ENCODE measurements around the gene SH3RF3.
A peak's percentile ranks its signal among the peaks of the same experiment; 100 is the strongest.

The SH3RF3 gene

GRCh38 chr2:109448946-109449788 lies 320.2 kb downstream of the SH3RF3 start:
- peak overlapping the region; percentile 15 for H2BK15ac ChIP-seq (ENCODE audit: low read depth, poor library complexity, severe bottlenecking)
- no peak overlapping the region for H3K14ac ChIP-seq (ENCODE audit: low read length in 2 of 2)
- peak overlapping the region; percentile 4 for H4K91ac ChIP-seq (ENCODE audit: low read length)
- H3K36me3 ChIP-seq (ENCODE audit: control insufficient read depth in 1 of 2, insufficient read depth in 2 of 2, low read depth in 1 of 2, low read length in 2 of 2), result peaks cover 8 to 18% of the 10 kb centered on the region in 2 experiments
- H3K18ac ChIP-seq (ENCODE audit: low read depth in 1 of 2, low read length in 2 of 2), result no peak overlapping the region
- WGBS, result 95% methylated on average over 20 of the region's 20 CpGs
- no peak overlapping the region for H2AFZ ChIP-seq (ENCODE audit: low read depth, low read length)
- H3K9ac ChIP-seq (ENCODE audit: low read length), result no peak overlapping the region
- no peak for DNase-seq
- H3K4ac ChIP-seq (ENCODE audit: low read depth in 1 of 2, low read length in 2 of 2), result no peak overlapping the region
- H2BK12ac ChIP-seq (ENCODE audit: low read length in 2 of 2), result no peak overlapping the region
- H3K4me3 ChIP-seq (ENCODE audit: insufficient read depth in 1 of 2, low read depth in 1 of 2, low read length in 2 of 2), result no peak overlapping the region
- H3K4me1 ChIP-seq (ENCODE audit: control insufficient read depth, insufficient read depth, low read depth, low read length), result peaks cover 34% of the 10 kb centered on the region
- peak overlapping the region; percentile 22 for H4K8ac ChIP-seq (ENCODE audit: low read length)
- H3K27ac ChIP-seq (ENCODE audit: low read length, poor library complexity, severe bottlenecking), result no peak overlapping the region
- H3K79me1 ChIP-seq (replicated peaks; ENCODE audit: low read length, poor library complexity, severe bottlenecking), result no peaks in the 10 kb centered on the region
- H2BK120ac ChIP-seq (ENCODE audit: low read depth, low read length), result no peak overlapping the region
- H3K9me3 ChIP-seq (ENCODE audit: control insufficient read depth, low read length), result peaks cover 17% of the 10 kb centered on the region
- H2AK5ac ChIP-seq (ENCODE audit: low read length, severe bottlenecking), result peak overlapping the region; percentile 89
- H3K23ac ChIP-seq (ENCODE audit: low read length in 2 of 2), result no peak overlapping the region
- H3K4me2 ChIP-seq (ENCODE audit: low read length, poor library complexity, severe bottlenecking), result no peak overlapping the region
- no peaks in the 10 kb centered on the region for H3K27me3 ChIP-seq (ENCODE audit: control insufficient read depth in 1 of 2, insufficient read depth in 1 of 2, low read length in 2 of 2)
- H2BK5ac ChIP-seq (ENCODE audit: low read depth, low read length, poor library complexity, severe bottlenecking), result no peak overlapping the region

DNA sequence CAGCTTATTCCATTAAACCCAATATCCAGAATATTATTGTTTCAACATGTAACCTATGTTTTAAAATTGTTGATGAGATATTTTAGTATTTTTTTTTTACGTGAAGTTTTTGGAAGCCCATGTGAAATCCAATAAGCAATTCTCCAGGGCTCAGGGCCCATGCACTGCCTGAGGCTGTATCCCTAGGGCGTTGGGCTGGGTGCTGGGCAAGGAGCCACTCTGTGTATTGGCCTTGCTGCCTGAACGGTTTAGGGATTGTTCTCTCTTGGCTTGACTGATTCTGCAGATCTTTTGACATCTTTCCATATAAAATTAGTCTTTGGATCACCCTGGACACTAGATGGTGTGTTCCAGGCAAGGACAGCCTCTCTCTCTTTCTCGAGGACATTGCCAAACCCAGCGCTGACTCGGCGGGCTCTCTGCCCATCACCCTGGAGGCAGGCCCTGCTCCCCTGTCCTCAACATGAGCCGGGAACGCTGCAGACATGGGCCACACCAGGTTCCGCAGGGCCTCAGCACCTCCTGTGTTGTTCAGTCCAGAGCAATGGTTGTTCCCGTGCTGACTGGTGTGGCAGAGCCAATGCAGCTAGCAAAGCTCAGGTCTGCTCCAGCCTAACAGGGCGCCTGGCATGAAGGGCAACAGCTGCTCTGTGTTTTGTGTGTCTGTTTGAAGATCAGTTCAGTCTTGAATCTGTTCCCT lies 321.7 kb downstream of the SH3RF3 start:
- Histone ChIP-seq H3K27ac (ENCODE audit: low read length, poor library complexity, severe bottlenecking) (no peak overlapping the region), H3K4me2 (ENCODE audit: low read length, poor library complexity, severe bottlenecking) (no peak overlapping the region), H3K23ac (ENCODE audit: low read length in 2 of 2) (no peak overlapping the region)

GRCh38 chr2:109451671-109452070 lies 322.7 kb downstream of the SH3RF3 start:
- no peak overlapping the region for H4K8ac ChIP-seq (ENCODE audit: low read length)

More for the DNA sequence above, 321.7 kb downstream of the SH3RF3 start:
- H3K79me1 ChIP-seq (replicated peaks; ENCODE audit: low read length, poor library complexity, severe bottlenecking), result peaks cover 2% of the 10 kb centered on the region
- peaks cover 11 to 24% of the 10 kb centered on the region in 2 experiments for H3K36me3 ChIP-seq (ENCODE audit: control insufficient read depth in 1 of 2, insufficient read depth in 2 of 2, low read depth in 1 of 2, low read length in 2 of 2)
- H3K18ac ChIP-seq (ENCODE audit: low read depth in 1 of 2, low read length in 2 of 2), result no peak overlapping the region
- H2BK120ac ChIP-seq (ENCODE audit: low read depth, low read length), result no peak overlapping the region
- DNase-seq, result no peak
- H3K9me3 ChIP-seq (ENCODE audit: control insufficient read depth, low read length), result peaks cover 1% of the 10 kb centered on the region
- H3K4me3 ChIP-seq (ENCODE audit: insufficient read depth in 1 of 2, low read depth in 1 of 2, low read length in 2 of 2), result no peak overlapping the region
- H4K91ac ChIP-seq (ENCODE audit: low read length), result no peak overlapping the region
- no peak overlapping the region for H3K4ac ChIP-seq (ENCODE audit: low read depth in 1 of 2, low read length in 2 of 2)
- peaks cover 35% of the 10 kb centered on the region for H3K4me1 ChIP-seq (ENCODE audit: control insufficient read depth, insufficient read depth, low read depth, low read length)
- no peaks in the 10 kb centered on the region for H3K27me3 ChIP-seq (ENCODE audit: control insufficient read depth in 1 of 2, insufficient read depth in 1 of 2, low read length in 2 of 2)
- 94% methylated on average over 11 of the region's 12 CpGs for WGBS
- H2AK5ac ChIP-seq (ENCODE audit: low read length, severe bottlenecking), result peak overlapping the region; percentile 3
- H2AFZ ChIP-seq (ENCODE audit: low read depth, low read length), result no peak overlapping the region
- no peak overlapping the region for H3K14ac ChIP-seq (ENCODE audit: low read length in 2 of 2)
- no peak overlapping the region for H3K9ac ChIP-seq (ENCODE audit: low read length)
- no peak overlapping the region for H2BK5ac ChIP-seq (ENCODE audit: low read depth, low read length, poor library complexity, severe bottlenecking)
- no peak overlapping the region for H2BK15ac ChIP-seq (ENCODE audit: low read depth, poor library complexity, severe bottlenecking)
- no peak overlapping the region for H4K8ac ChIP-seq (ENCODE audit: low read length)
- no peak overlapping the region for H2BK12ac ChIP-seq (ENCODE audit: low read length in 2 of 2)

More at GRCh38 chr2:109451671-109452070, 322.7 kb downstream of the SH3RF3 start:
- H2BK12ac ChIP-seq (ENCODE audit: low read length in 2 of 2), result no peak overlapping the region
- H3K36me3 ChIP-seq (ENCODE audit: control insufficient read depth in 1 of 2, insufficient read depth in 2 of 2, low read depth in 1 of 2, low read length in 2 of 2), result peaks cover 19 to 34% of the 10 kb centered on the region in 2 experiments
- no peaks in the 10 kb centered on the region for H3K9me3 ChIP-seq (ENCODE audit: control insufficient read depth, low read length)
- peaks cover 2% of the 10 kb centered on the region for H3K79me1 ChIP-seq (replicated peaks; ENCODE audit: low read length, poor library complexity, severe bottlenecking)
- no peaks in the 10 kb centered on the region for H3K27me3 ChIP-seq (ENCODE audit: control insufficient read depth in 1 of 2, insufficient read depth in 1 of 2, low read length in 2 of 2)
- H3K23ac ChIP-seq (ENCODE audit: low read length in 2 of 2), result peak overlapping the region in 1 of 2 experiments; percentile 35
- no peak overlapping the region for H3K27ac ChIP-seq (ENCODE audit: low read length, poor library complexity, severe bottlenecking)
- no peak overlapping the region for H2BK15ac ChIP-seq (ENCODE audit: low read depth, poor library complexity, severe bottlenecking)
- peaks cover 31% of the 10 kb centered on the region for H3K4me1 ChIP-seq (ENCODE audit: control insufficient read depth, insufficient read depth, low read depth, low read length)
- H3K4me3 ChIP-seq (ENCODE audit: insufficient read depth in 1 of 2, low read depth in 1 of 2, low read length in 2 of 2), result no peak overlapping the region
- H2AK5ac ChIP-seq (ENCODE audit: low read length, severe bottlenecking), result no peak overlapping the region
- no peak for DNase-seq
- no peak overlapping the region for H3K4me2 ChIP-seq (ENCODE audit: low read length, poor library complexity, severe bottlenecking)
- no peak overlapping the region for H3K14ac ChIP-seq (ENCODE audit: low read length in 2 of 2)
- H3K4ac ChIP-seq (ENCODE audit: low read depth in 1 of 2, low read length in 2 of 2), result no peak overlapping the region
- no peak overlapping the region for H3K18ac ChIP-seq (ENCODE audit: low read depth in 1 of 2, low read length in 2 of 2)
- no peak overlapping the region for H3K9ac ChIP-seq (ENCODE audit: low read length)
- WGBS, result 94% methylated on average over 6 of the region's 6 CpGs
- H2BK120ac ChIP-seq (ENCODE audit: low read depth, low read length), result no peak overlapping the region
- H2BK5ac ChIP-seq (ENCODE audit: low read depth, low read length, poor library complexity, severe bottlenecking), result no peak overlapping the region
- no peak overlapping the region for H2AFZ ChIP-seq (ENCODE audit: low read depth, low read length)
- no peak overlapping the region for H4K91ac ChIP-seq (ENCODE audit: low read length)

Data from mesenchymal stem cell (in vitro differentiated cells and primary cell).